Esophagus squamous epithelium (tissue), 5 donors: ENCODE measurements around the gene RNF38. TPM values are rescaled to one million over a fixed set of nuclear protein-coding genes. Genes with fewer than 3 reads are reported as not detected.
"Not testable (repeated sequence)": the region's sequence is repeated elsewhere in the genome, so short reads cannot be mapped to it uniquely, and the experiment has no call there.

ENCODE experiments used
- DNase-seq: peaks from one replicate; lab custom pipeline; 2025; lab: John Stamatoyannopoulos, UW
- H3K27ac ChIP-seq, 4 donors: fragments of 200-600 bp; sonication (generic); one replicate each; pipeline ENCODE4 v1.5.1; 2016 to 2019; ENCODE audit warnings: mild to moderate bottlenecking in 1 of 4
- H3K27me3 ChIP-seq, 4 donors: fragments of 200-600 bp; sonication (generic); 1 replicate in 3 of 4; 2 replicates in 1 of 4; pipeline versions ENCODE4 v1.5.1 to v1.6.0; 2017 to 2021; ENCODE audit warnings: antibody characterized with exemption in 1 of 4
- H3K36me3 ChIP-seq, 3 donors: fragments of 200-600 bp; sonication (generic); one replicate each; pipeline ENCODE4 v1.5.1; 2016 to 2019
- H3K4me1 ChIP-seq, 3 donors: fragments of 200-600 bp; sonication (generic); one replicate each; pipeline ENCODE4 v1.5.1; 2017 to 2019
- H3K4me3 ChIP-seq, 4 donors: fragments of 200-600 bp; sonication (generic); 1 replicate in 3 of 4; 2 replicates in 1 of 4; pipeline ENCODE4 v1.5.1; 2016 to 2019; ENCODE audit warnings: mild to moderate bottlenecking in 2 of 4, moderate library complexity in 1 of 4
- H3K9me3 ChIP-seq, 3 donors: fragments of 200-600 bp; sonication (generic); one replicate each; pipeline ENCODE4 v1.5.1; 2016 to 2019
- POLR2A ChIP-seq, 4 donors: fragments of 450-650 bp; IDR thresholded peaks; one replicate each; pipeline ENCODE4 v1.6.1; 2017; ENCODE audit warnings: antibody characterized with exemption in 4 of 4, mild to moderate bottlenecking in 4 of 4, moderate library complexity in 3 of 4
- WGBS, 2 donors: methylation state at CpG; one replicate each; pipeline ENCODE4 v1.1.5; 2018; 5-methylcytosine and 5-hydroxymethylcytosine counted together
- intact Hi-C: fragments of 100-400 bp; cut with DNase I; formaldehyde crosslinking; loops from one replicate; pipeline ENCODE4 v1.15.0; 2022
- total RNA-seq, 4 donors: library from RNA; depleted of rRNA; stranded (reverse); fragments of >200 nt; gene quantifications; one replicate each; pipeline ENCODE4 v1.1.0, GENCODE V29; 2016
- TF ChIP-seq, protein P1 (sequence below), 6 experiments: fragments of 450-650 bp in 4 of 6; fragments of 200-600 bp in 2 of 6; sonication (generic) in 2 of 6; IDR thresholded peaks; one replicate each; pipeline ENCODE4 v1.5.1; 2016 to 2019; ENCODE audit warnings: antibody characterized with exemption in 6 of 6, mild to moderate bottlenecking in 4 of 6, moderate library complexity in 4 of 6
- donor health status: DM: yes; HTN: yes; CAD: no.

Gene RNF38
- total RNA-seq, result 10 to 100 TPM; 11.1 to 25.9 (median 13.5) TPM

DNA sequence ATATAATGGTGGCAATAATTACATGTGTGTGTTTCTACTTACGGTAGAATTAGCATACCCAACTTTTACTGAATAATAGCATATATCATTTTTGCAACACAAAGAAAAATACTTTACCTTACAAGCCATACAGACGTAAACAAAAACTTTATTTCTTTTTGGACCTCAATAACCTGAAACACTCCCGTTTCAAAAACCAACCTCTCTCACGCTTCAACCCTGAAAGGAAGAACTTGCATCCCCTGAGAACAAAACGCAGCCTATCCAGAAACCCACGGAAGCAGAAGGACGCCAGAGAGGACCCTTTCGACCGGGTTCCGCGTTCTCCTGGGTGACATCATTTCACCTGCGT is at the start of gene RNF38:
RNF38 (minus strand) TSS at position 290 of the 352 bp plus-strand sequence; CDS start at position 129, 161 bp downstream.
- H3K27me3 ChIP-seq, result no peaks in the 10 kb centered on the region
- H3K4me3 ChIP-seq, result peak within 1 kb of the TSS; percentile 72 to 87 (median 82)
- TF ChIP-seq POLR2A (IDR thresholded peaks at IDR 0.05), result no peak
- TF ChIP-seq, protein P1, sequence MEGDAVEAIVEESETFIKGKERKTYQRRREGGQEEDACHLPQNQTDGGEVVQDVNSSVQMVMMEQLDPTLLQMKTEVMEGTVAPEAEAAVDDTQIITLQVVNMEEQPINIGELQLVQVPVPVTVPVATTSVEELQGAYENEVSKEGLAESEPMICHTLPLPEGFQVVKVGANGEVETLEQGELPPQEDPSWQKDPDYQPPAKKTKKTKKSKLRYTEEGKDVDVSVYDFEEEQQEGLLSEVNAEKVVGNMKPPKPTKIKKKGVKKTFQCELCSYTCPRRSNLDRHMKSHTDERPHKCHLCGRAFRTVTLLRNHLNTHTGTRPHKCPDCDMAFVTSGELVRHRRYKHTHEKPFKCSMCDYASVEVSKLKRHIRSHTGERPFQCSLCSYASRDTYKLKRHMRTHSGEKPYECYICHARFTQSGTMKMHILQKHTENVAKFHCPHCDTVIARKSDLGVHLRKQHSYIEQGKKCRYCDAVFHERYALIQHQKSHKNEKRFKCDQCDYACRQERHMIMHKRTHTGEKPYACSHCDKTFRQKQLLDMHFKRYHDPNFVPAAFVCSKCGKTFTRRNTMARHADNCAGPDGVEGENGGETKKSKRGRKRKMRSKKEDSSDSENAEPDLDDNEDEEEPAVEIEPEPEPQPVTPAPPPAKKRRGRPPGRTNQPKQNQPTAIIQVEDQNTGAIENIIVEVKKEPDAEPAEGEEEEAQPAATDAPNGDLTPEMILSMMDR (IDR thresholded peaks at IDR 0.05), result no peak
- H3K9me3 ChIP-seq, result no peaks in the 10 kb centered on the region
- no peaks in the 10 kb centered on the region for H3K36me3 ChIP-seq
- DNase-seq, result no peak
- H3K4me1 ChIP-seq, result peaks cover 8 to 48% (median 16%) of the 10 kb centered on the region in 3 donors
- peak within 1 kb of the TSS; percentile 96 to 98 (median 98) for H3K27ac ChIP-seq
- intact Hi-C loops, result no loop called here
- WGBS, 2 donors, result 0% methylated on average over 4 to 11 of the region's 12 CpGs

DNA sequence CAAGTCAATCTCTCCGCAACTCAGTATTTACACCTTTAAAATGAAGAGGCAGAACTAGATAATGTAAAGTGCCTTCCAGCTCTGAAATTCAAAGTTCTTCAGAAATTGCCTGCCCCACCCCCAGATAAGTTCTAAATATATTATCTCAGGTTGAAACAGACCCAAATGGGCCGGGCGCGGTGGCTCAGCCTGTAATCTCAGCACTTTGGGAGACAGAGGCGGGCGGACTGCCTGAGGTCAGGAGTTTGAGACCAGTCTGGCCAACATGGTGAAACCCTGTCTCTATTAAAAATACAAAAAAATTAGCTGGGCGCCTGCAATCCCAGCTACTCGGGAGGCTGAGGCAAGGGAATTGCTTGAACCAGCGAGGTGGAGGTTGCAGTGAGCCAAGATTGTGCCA is 48.5 kb upstream of the RNF38 start:
- DNase-seq, H3K27me3 ChIP-seq, H3K36me3 ChIP-seq, intact Hi-C loops, H3K9me3 ChIP-seq, H3K27ac ChIP-seq, H3K4me3 ChIP-seq: not testable (repeated sequence)
- WGBS, 2 donors, result 76 to 82% methylated on average over 7 to 9 of the region's 9 CpGs
- peaks cover 0 to 17% (median 5%) of the 10 kb centered on the region in 3 donors for H3K4me1 ChIP-seq

DNA sequence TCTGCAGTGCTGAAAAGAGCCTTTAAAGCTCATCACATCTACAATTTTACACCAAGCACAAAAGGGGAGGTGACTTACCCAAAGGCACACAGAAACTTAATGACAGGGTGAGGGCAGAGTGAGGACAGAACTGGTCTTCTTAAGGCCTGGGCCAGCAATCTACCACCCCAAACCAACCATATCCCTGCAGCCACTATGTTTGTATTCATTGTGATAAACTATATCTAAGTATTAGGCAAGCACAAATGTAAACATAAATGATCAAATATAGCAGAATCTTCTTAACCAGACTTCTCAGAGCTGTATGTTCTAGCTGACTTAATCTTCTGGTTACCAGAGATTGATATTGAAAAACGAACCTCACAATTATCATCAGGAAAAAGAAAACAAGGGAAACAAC is 47.9 kb upstream of the RNF38 start:
- Histone ChIP-seq H3K27ac (no peak overlapping the region), H3K36me3 (no peaks in the 10 kb centered on the region), H3K9me3 (no peaks in the 10 kb centered on the region), H3K27me3 (no peaks in the 10 kb centered on the region), H3K4me3 (no peak overlapping the region), H3K4me1 (peaks cover 0 to 20% (median 5%) of the 10 kb centered on the region in 3 donors)
- WGBS, 2 donors, result 48 to 55% methylated on average over 1 of the region's 1 CpG
- TF ChIP-seq, protein P1 (IDR thresholded peaks at IDR 0.05), result no peak
- no peak for DNase-seq
- intact Hi-C loops, result no loop called here

DNA sequence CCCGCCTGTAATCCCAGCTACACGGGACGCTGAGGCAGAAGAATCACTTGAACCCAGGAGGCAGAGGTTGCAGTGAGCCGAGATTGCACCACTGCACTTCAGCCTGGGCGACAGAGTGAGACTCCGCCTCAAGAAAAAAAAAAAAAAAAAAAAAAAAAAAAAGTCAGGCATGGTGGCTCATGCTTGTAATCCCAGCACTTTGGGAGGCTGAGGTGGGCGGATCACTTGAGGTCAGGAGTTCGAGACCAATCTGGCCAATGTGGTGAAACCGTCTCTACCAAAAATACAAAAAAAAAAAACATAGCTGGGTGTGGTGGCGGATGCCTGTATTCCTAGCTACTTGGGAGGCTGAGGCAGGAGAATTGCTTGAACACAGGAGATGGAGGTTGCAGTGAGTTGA is 46.6 kb upstream of the RNF38 start:
- intact Hi-C loops, H3K9me3 ChIP-seq, H3K27me3 ChIP-seq, DNase-seq, H3K4me3 ChIP-seq, H3K27ac ChIP-seq, H3K36me3 ChIP-seq: not testable (repeated sequence)
- peaks cover 0 to 20% (median 5%) of the 10 kb centered on the region in 3 donors for H3K4me1 ChIP-seq
- WGBS, 2 donors, result 95 to 100% methylated on average over 4 to 8 of the region's 10 CpGs

DNA sequence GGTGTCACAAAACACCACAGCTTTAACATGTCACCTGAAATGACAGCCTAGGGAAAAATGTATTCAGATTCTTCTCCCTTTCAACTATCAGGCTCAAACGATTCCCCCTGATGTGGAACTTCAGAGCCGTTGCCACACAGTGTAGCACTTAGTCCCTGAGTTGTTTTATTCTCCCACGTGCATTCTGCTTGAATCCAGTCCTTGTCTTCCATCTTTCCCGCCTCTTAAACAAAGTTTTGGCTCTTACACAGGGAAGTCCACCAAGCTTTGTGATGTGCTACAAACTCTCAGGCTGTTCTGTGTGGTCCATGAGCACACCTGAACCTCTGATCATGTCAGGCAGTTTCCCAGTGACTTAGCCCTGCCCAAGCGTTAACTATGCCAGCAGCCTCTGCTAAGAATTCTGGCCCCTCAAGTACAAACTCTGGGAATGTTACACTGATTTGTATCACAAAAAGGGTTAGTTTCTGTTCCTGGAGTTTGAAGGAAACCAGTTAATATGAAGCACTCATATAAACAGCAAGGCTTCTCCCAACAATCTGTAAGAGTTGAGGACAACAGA is 45.8 kb upstream of the RNF38 start:
- DNase-seq, result no peak
- Histone ChIP-seq H3K36me3 (no peaks in the 10 kb centered on the region), H3K4me3 (no peak overlapping the region), H3K9me3 (no peaks in the 10 kb centered on the region), H3K27me3 (no peaks in the 10 kb centered on the region), H3K4me1 (peaks cover 0 to 20% (median 5%) of the 10 kb centered on the region in 3 donors), H3K27ac (no peak overlapping the region)
- intact Hi-C loops, result no loop called here
- WGBS, 2 donors, result 69 to 79% methylated on average over 4 to 5 of the region's 5 CpGs
- TF ChIP-seq, protein P1 (IDR thresholded peaks at IDR 0.05), result no peak
- no peak for TF ChIP-seq POLR2A (IDR thresholded peaks at IDR 0.05)

GRCh38 chr9:36444203-36444602 is 44.1 kb upstream of the RNF38 start:
- Histone ChIP-seq H3K9me3 (no peaks in the 10 kb centered on the region), H3K36me3 (no peaks in the 10 kb centered on the region), H3K4me3 (no peak overlapping the region), H3K4me1 (peaks cover 0 to 14% (median 5%) of the 10 kb centered on the region in 3 donors), H3K27me3 (no peaks in the 10 kb centered on the region), H3K27ac (no peak overlapping the region)
- no peak for TF ChIP-seq POLR2A (IDR thresholded peaks at IDR 0.05)
- TF ChIP-seq, protein P1 (IDR thresholded peaks at IDR 0.05), result no peak
- intact Hi-C loops, result no loop called here
- WGBS, 2 donors, result 51 to 57% methylated on average over 2 of the region's 2 CpGs
- DNase-seq, result no peak
